ENCODE measurements around the gene PPM1E. TPM values are rescaled to one million over a fixed set of nuclear protein-coding genes. Genes with fewer than 3 reads are reported as not detected.

Gene PPM1E
- polyA plus RNA-seq, 1 donor from 2014 or later: 39.5 TPM

GRCh38 chr17:58823051-58823525 lies 67.4 kb downstream of the PPM1E start:
- H3K4me3 ChIP-seq (ENCODE audit: low read length): peak overlapping the region; percentile 53
- H3K27ac ChIP-seq (ENCODE audit: low read length): peak overlapping the region; percentile 74
- no peak for TF ChIP-seq TAF1 (IDR thresholded peaks at IDR 0.05; ENCODE audit: low read depth)
- TF ChIP-seq POLR2AphosphoS5 (IDR thresholded peaks at IDR 0.05): no peak
- no peak for TF ChIP-seq REST (IDR thresholded peaks at IDR 0.05; ENCODE audit: borderline replicate concordance)
- no peak for TF ChIP-seq EP300 (conservative IDR thresholded peaks at IDR 0.05; ENCODE audit: poor library complexity, severe bottlenecking)
- no peaks in the 10 kb centered on the region for H3K9me2 ChIP-seq (ENCODE audit: insufficient read depth, low read length)
- H3K4me2 ChIP-seq (ENCODE audit: low read length): peak overlapping the region; percentile 27
- no peak overlapping the region for H2AFZ ChIP-seq (ENCODE audit: low read depth, low read length)
- H3K27me3 ChIP-seq (ENCODE audit: insufficient read depth, low read depth, low read length): no peaks in the 10 kb centered on the region
- no peaks in the 10 kb centered on the region for H4K20me1 ChIP-seq (ENCODE audit: insufficient read depth)
- no peaks in the 10 kb centered on the region for H3F3A ChIP-seq (ENCODE audit: insufficient read depth, low read length, poor library complexity, severe bottlenecking)
- no peaks in the 10 kb centered on the region for H3K9me3 ChIP-seq (ENCODE audit: low read length)
- H3K9ac ChIP-seq (ENCODE audit: low read length): peak overlapping the region; percentile 43
- H3K36me3 ChIP-seq (ENCODE audit: insufficient read depth, low read length): no peaks in the 10 kb centered on the region
- peaks cover 9% of the 10 kb centered on the region for H3K79me2 ChIP-seq (replicated peaks; ENCODE audit: insufficient read depth, low read length)

DNA sequence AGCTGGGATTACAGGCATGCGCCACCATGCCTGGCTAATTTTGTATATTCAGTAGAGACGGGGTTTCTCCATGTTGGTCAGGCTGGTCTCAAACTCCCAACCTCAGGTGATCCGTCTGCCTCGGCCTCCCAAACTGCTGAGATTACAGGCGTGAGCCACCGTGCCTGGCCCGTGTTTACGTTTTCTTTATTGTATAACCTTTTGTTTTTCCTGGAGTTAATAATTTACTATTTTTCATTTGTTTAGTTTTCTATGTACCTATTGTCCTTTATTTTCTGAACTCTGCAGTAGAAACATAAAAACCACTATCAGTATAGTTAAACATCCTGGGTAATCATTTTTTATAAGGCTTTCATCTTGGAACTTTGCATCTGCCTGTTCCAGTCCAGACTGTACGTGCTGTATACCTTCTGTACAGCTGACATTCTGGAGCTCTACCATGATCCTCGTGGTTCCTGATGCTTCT lies 73.6 kb downstream of the PPM1E start:
- H3K36me3 ChIP-seq (ENCODE audit: insufficient read depth, low read length): no peaks in the 10 kb centered on the region
- no peaks in the 10 kb centered on the region for H3K27me3 ChIP-seq (ENCODE audit: insufficient read depth, low read depth, low read length)
- no peak overlapping the region for H3K4me3 ChIP-seq (ENCODE audit: low read length)
- no peak overlapping the region for H3K27ac ChIP-seq (ENCODE audit: low read length)
- no peaks in the 10 kb centered on the region for H3K9me2 ChIP-seq (ENCODE audit: insufficient read depth, low read length)
- TF ChIP-seq, protein P1, sequence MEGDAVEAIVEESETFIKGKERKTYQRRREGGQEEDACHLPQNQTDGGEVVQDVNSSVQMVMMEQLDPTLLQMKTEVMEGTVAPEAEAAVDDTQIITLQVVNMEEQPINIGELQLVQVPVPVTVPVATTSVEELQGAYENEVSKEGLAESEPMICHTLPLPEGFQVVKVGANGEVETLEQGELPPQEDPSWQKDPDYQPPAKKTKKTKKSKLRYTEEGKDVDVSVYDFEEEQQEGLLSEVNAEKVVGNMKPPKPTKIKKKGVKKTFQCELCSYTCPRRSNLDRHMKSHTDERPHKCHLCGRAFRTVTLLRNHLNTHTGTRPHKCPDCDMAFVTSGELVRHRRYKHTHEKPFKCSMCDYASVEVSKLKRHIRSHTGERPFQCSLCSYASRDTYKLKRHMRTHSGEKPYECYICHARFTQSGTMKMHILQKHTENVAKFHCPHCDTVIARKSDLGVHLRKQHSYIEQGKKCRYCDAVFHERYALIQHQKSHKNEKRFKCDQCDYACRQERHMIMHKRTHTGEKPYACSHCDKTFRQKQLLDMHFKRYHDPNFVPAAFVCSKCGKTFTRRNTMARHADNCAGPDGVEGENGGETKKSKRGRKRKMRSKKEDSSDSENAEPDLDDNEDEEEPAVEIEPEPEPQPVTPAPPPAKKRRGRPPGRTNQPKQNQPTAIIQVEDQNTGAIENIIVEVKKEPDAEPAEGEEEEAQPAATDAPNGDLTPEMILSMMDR (IDR thresholded peaks at IDR 0.05; ENCODE audit: poor library complexity, severe bottlenecking): no peak
- TF ChIP-seq TAF1 (IDR thresholded peaks at IDR 0.05; ENCODE audit: low read depth) (no peak), EZH2 (IDR thresholded peaks at IDR 0.05; ENCODE audit: borderline replicate concordance, insufficient read depth, low read length, poor library complexity, severe bottlenecking) (no peak), REST (IDR thresholded peaks at IDR 0.05; ENCODE audit: borderline replicate concordance) (no peak), SMC3 (conservative IDR thresholded peaks at IDR 0.05; ENCODE audit: poor library complexity) (no peak), MXI1 (conservative IDR thresholded peaks at IDR 0.05; ENCODE audit: poor library complexity, severe bottlenecking) (no peak), POLR2AphosphoS5 (IDR thresholded peaks at IDR 0.05) (no peak), EP300 (conservative IDR thresholded peaks at IDR 0.05; ENCODE audit: poor library complexity, severe bottlenecking) (no peak)
- H4K20me1 ChIP-seq (ENCODE audit: insufficient read depth): no peaks in the 10 kb centered on the region
- H3K79me2 ChIP-seq (replicated peaks; ENCODE audit: insufficient read depth, low read length): peaks cover 4% of the 10 kb centered on the region
- H3K9ac ChIP-seq (ENCODE audit: low read length): no peak overlapping the region
- no peaks in the 10 kb centered on the region for H3K9me3 ChIP-seq (ENCODE audit: low read length)
- H2AFZ ChIP-seq (ENCODE audit: low read depth, low read length): no peak overlapping the region
- no peaks in the 10 kb centered on the region for H3F3A ChIP-seq (ENCODE audit: insufficient read depth, low read length, poor library complexity, severe bottlenecking)
- no peak overlapping the region for H3K4me2 ChIP-seq (ENCODE audit: low read length)
